Sciatic nerve (tissue), 2 donors: ENCODE data around the gene YEATS2. TPM values are rescaled to one million over a fixed set of nuclear protein-coding genes. Genes with fewer than 3 reads are reported as not detected.
"Not testable (repeated sequence)": the region's sequence is repeated elsewhere in the genome, so short reads cannot be mapped to it uniquely, and the experiment has no call there.

Experiments
- ATAC-seq: fragments of 200-7000 bp; cut with Tn5 transposase; one replicate; pipeline ENCODE4 v1.9.1; 2020; ENCODE audit warnings: mild to moderate bottlenecking, moderate library complexity
- DNase-seq: peaks from one replicate; pipeline ENCODE4 v3.0.0-alpha.2; 2020; ENCODE audit warnings: low spot score
- intact Hi-C: fragments of 100-400 bp; cut with DNase I; formaldehyde crosslinking; loops from one replicate; pipeline ENCODE4 v1.14.2; 2022
- total RNA-seq: library from RNA; stranded (reverse); fragmentation: NEBNext Ultra II Directional; extraction: Animal tissue kit (Norgen Biotek cat#: 25700); gene quantifications from one replicate; pipeline ENCODE4 v1.2.1, GENCODE V29; 2021
- donor health status: DM: no; HTN: no; CAD: no.
- donor health status: DM: no; HTN: no; CAD: no.

YEATS2 gene
- total RNA-seq, 1 donor from 2014 or later: 41.7 TPM

DNA sequence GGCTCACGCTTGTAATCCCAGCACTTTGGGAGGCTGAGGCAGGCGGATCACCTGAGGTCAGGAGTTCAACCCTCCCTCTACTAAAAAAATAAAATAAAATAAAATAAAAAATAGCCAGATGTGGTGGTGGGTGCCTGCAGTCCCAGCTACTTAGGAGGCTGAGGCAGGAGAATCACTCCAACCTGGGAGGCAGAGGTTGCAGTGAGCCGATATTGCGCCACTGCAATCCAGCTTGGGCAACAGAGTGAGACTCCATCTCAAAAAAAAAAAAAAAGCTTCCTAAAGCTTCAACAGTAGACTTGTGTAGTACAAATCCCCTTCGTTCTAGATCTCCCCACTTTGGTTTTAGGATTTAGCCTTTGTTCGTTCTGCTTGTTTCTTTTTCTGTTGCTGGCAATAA lies 6.3 kb downstream of the YEATS2 start:
- intact Hi-C loops, ATAC-seq, DNase-seq: not testable (repeated sequence)

DNA sequence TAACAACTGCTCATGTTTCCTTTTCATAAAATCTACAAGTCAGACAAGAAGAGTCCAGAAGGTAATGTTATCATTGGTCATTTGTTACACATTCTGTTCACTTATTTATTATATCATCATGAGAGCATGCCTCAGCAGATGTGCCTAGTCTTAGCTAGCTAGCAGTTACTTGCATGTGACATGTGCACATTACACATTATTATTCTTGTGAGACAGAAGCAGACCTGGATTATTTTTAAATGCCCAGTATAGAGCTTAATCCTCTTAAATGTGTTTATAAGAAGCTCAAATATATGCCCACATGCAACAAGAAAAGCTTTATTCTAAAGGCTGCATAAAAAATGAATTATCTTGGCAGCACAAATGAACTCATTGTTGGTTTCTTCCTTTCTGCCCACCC lies 12.6 kb downstream of the YEATS2 start:
- intact Hi-C loops: no loop called here
- ATAC-seq (no peak), DNase-seq (no peak)

DNA sequence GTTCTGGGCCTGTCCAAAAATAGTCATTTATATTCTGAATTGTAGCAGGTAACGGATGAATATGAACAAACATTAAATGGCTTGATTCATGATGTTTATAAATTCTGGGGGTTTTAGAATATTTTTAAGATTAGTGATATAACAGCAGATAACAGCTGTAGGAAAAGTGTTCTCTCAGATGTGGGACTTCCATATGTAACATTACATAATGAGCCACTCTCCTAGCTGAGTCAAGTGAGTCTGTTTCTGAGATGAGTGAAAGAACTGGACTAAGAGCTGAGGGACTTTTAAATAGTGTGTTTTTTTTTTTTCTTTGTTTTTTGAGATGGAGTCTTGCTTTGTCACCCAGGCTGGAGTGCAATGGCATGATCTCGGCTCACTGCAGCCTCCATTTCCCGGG lies 13.9 kb downstream of the YEATS2 start:
- DNase-seq (no peak), ATAC-seq (no peak)
- intact Hi-C loops: no loop called here

DNA sequence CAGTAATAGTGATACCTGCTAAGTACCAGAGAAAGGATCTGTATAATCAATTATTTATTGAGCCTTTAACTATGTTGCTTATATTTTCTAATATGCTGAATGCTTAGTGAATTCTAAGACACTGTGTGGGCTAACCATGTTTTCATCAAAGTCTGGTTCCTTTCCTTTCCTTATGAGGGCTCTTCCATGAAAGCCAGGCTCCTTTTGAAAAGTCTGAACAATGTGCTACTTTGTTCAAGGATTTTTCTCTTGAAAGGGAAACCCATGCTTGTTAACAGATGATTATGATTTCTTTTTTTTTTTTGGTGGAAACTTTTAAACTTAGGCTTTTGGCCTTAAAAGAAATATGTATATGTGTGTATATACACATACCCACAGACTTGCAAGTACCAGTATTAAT lies 17.0 kb downstream of the YEATS2 start:
- no peak for DNase-seq
- no peak for ATAC-seq
- intact Hi-C loops: no loop called here

DNA sequence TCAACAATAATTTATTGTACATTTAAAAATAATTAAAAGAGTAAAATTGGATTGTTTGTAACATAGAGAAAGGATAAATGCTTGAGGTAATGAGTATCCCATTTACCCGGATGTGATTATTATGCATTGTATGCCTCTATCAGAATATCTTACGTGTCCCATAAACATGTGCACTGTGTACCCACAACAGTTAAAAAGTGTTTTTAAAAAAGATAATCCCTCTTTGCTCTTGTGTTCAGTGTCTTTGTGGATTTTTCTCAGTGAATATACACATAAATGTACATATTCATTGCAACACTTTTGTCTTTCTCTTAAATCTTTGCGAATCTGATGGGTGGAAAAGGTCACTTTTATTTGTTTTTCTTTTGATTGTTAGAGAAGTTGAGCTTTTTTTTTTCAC lies 20.4 kb downstream of the YEATS2 start:
- DNase-seq (no peak), ATAC-seq (no peak)
- intact Hi-C loops: no loop called here

DNA sequence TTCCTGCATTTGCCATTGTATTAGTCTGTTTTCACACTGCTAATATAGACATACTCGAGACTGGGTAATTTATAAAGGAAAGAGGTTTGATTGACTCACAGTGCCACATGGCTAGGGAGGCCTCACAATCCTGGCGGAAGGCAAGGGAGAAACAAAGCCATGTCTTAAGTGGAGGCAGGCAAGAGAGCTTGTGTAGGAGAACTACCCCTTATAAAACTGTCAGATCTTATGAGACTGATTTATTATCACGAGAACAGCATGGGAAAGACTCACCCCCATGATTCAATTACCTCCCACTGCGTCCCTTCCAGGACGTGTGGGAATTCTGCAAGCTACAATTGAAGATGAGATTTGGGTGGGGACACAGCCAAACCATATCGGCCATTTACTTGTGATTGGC lies 27.8 kb downstream of the YEATS2 start:
- intact Hi-C loops: no loop called here
- ATAC-seq: no peak
- no peak for DNase-seq

DNA sequence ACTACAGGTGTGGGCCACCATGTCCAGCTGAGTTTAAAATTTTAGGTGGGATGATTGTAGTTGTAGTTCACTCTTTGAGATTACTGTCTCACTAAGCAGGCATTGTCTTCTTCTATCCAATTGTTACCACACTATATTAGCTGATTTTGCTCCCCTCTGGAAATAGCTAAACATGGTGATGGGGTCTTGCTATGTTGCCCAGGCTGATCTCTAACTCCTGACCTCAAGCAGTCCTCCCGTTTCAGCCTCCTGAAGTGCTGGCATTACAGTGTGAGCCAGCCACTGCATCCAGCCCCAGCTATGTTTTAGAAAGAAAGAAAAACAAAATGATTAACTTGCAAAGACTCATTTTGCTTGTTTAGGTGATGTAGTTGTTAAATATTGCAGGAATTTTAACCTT lies 30.6 kb downstream of the YEATS2 start:
- ATAC-seq (no peak), DNase-seq (no peak)
- intact Hi-C loops: no loop called here

DNA sequence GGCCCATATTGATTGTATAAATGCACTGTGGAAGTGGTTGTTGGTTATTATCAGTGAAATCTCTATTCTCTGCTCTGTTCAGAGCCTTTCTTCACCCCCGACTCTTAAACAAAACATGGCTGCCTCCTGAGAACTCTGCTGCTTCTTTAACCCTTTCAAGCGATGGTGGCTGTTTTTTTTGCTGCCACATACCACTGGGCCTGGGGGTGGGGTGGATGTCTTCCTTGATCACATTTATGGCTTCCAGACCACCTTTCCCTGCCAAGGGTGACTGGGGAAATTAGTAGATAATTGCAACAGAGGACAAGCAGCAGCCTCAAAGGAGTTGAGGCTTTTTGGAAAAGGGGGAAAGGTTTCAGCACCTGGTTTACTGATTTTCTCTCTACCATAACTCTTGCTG lies 32.8 kb downstream of the YEATS2 start:
- ATAC-seq (no peak), DNase-seq (no peak)
- intact Hi-C loops: no loop called here

DNA sequence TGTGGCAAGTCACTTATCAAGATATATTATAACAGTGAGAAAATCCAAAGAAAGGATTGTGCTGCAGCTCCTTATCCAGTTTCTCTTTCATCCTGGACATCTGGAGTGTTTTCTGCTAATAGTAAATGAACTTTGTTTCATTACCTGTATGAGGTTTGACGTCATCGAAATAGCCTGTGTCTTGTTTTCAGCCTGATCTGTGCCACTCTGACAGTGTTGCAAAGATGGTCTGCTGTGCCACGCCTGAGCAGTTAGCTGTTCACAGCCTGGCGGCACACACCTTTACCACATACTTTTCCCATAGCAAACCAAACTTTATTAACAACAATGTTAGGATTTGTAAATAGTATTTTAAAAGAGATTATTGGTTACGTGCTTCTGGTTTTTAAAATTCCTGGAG lies 34.0 kb downstream of the YEATS2 start:
- intact Hi-C loops: no loop called here
- DNase-seq: no peak
- ATAC-seq: no peak

DNA sequence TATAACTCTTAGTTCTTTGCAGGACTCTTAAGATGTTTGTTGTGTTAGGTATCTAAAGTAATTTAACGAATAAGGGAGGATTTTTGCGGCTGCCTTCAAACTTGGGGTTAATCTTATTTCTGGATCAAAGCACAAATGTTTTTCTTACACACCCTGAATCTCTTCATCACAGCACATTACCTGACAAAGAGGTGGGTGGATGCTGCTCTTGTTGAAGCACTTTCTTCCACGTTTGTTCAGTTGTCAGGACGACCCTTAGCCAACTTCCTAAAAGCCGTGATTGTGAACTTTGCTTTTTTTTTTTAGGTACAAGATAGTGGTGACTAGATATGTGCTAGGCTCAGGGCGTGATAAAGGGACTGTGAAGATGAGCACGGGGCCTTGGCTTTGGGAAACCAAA lies 36.0 kb downstream of the YEATS2 start:
- intact Hi-C loops: no loop called here
- no peak for DNase-seq
- ATAC-seq: no peak

DNA sequence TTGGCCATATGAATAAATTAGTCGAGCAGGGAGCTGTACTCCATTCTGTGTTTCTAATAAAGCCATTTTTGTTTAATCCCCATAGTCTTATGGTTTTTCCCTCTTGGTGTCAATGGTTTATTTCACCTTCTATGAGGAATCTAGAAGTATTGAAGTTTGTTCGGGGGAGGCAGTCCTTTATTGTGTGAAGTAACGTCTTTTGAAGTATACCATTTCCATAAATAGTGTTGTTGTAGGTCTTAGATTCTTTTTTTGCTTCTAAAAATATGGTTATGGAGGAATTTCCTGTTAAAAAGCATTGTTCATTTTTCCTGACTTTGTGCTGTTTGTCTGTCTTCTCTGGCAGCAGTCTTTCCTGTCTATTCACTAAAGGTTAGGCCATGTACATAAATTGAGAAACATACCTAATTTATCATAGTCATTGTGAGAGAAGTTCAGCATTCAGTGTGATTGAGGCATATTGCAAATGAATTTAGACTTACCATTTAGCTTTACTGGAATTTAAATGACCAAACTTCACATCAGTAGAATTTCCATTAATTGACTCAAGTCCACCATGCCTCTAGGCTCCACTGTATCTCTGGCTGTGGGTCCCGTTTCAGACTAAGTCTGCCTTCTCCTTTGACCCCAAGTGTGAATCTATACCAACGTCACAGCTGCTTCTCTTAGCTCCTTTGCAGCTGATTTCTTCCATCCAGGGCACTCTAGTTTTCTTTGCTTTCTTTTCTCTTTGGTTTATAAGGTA lies 37.3 kb downstream of the YEATS2 start:
- ATAC-seq: no peak

DNA sequence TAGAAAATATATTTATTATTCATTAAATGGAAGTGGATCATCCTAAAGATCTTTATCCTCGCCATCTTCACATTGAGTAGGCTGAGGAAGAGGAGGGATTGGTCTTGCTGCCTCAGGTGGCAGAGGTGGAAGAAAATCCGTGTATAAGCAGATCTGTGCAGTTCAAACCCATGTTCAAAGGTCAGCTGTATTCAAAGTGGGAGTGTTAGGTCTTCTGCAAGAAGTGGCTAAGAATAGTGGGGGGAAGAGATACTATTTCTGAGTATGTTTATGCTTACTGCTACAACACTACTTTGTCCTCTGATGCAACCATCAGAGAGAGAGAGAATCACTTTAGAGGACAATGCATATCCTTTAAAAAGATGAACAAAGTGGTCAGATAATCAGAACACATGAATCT lies 39.5 kb downstream of the YEATS2 start:
- DNase-seq (no peak), ATAC-seq (no peak)
- intact Hi-C loops: no loop called here

More for the DNA sequence above, 37.3 kb downstream of the YEATS2 start:
- DNase-seq: no peak
- intact Hi-C loops: no loop called here

DNA sequence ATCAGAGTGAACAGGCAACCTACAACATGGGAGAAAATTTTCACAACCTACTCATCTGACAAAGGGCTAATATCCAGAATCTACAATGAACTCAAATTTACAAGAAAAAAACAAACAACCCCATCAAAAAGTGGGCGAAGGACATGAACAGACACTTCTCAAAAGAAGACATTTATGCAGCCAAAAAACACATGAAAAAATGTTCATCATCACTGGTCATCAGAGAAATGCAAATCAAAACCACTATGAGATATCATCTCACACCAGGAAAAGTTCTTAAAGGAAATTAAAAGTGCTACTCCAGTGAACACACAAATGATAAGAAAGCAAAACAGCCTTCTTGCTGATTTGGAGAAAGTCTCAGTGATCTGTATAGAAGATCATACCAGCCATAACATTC lies 42.6 kb downstream of the YEATS2 start:
- ATAC-seq, intact Hi-C loops, DNase-seq: not testable (repeated sequence)

DNA sequence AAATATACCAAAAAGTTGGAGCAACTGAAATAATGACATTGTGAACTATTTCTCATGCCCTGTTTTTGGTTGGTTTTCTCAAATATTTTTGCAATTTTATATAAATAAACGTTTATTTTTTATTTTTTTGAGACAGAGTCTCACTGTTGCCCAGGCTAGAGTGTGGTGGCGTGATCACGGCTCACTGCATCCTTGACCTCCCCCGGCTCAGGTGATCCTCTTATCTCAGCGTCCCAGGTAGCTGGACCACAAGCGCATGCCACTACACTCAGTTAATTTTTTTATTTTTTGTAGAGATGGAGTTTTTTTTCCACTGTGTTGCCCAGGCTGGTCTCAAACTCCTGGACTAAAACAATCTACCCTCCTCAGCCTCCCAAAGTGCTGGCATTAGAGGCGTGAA lies 45.6 kb downstream of the YEATS2 start:
- ATAC-seq: no peak
- intact Hi-C loops: no loop called here
- no peak for DNase-seq

DNA sequence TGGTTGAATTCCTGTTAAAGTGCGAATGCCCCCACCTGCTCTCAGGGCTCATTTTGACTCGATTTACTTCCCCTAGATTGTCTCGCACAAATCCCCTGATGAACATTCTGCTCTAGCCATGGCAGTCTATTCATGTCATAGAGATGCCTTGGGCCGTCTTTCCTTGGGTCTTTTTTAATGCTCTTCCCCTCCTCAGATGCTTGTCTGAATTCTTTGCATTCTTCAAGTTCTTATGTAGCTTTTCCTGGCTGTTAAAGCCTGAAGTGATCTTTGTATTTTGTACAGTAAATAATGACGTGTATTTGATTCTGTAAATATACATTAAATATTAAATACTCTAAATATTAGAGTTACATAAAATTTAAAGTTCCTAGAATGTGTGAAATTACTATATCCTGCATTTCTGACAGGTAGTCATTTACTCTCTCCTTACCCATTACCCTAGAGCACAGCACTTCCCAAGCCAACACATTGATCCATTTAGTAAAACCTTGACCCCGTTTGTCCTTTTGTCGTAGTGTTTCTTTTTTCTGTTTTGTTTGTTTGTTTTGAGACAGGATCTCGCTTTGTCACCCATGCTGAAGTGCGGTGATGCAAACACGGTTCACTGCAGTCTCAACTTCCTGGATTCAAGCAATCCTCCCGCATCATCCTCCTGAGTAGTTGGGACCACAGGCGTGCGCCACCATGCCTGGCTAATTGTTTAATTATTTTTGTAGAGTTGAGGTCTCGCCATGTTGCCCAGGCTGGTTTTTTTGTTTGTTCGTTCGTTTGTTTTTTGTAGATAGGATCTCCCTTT lies 47.9 kb downstream of the YEATS2 start:
- intact Hi-C loops: no loop called here

DNA sequence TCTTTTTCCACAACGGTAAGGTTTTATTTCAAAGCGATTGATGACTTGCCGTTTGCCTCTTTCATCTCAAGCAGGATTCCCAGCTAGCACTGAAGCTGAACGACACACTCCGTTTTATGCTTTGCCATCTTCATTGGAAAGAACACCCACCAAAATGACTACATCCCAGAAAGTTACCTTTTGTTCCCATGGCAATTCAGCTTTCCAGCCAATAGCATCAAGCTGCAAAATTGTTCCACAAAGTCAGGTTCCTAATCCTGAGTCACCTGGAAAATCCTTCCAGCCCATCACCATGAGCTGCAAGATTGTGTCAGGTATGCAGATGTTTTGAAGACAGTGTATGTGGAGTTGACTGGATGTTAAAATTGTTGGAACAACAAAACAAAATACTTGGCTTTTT lies 56.5 kb downstream of the YEATS2 start:
- intact Hi-C loops: no loop called here
- DNase-seq (no peak), ATAC-seq (no peak)

More for the DNA sequence above, 47.9 kb downstream of the YEATS2 start:
- ATAC-seq (no peak), DNase-seq (no peak)

DNA sequence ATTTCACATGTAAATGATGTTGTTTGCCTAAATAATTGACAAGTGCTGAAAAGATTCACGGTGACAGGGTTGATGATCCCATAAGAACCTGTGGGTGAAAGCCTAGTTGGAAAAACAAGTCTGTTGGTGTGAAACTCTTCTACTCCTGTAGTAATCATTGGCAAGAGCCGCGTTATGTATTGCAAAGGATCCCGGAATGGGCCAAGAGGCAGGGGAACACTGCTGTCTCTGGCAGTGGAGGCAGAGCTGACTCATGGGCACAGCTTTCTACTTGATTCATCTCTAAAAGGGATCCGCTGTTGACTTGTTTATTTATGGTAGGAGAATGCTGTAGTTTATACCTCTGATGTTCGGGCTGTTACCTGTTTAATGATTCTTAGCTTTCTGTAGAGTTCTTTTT lies 64.7 kb downstream of the YEATS2 start:
- DNase-seq: no peak
- intact Hi-C loops: no loop called here
- ATAC-seq: no peak

DNA sequence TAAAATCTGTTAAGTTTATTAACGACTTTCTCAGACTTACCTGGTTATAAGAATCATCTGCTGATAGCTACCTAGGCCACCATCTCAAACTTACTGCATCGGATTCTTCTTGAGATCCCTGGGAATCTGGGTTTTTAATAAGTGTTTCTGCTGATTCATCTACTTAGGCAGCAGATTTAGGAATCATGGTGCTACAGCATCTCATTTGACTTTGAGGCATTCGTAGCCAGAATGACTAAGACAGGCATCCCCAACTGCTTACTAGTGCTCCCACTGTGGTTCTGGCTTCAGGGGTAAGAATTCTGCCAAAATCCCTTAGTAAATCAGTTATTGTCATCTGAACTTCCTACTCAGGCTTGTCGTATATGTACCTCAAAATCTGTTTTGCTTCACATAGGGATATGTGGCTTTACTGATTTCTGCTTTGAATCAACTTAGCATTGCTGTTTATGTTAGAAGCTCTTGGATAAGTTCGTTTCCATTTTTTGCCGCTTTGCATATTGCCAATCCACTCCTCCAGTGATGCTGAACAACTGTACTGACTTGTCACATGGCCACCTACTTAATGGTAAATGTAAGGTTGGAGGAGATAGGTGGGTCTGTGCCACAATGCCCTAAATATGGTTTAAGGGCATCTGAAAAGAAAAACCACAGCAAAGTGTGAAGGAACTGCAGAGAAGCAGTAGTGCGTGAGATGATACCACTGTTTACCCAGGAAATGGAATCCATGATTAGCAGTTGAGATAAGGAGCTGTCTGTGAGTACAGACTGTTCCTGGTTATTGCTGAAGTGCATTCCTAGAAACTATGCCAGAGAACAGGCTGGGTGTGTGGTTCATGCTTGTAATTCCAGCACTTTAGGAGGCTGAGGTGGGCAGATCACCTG lies 67.5 kb downstream of the YEATS2 start:
- DNase-seq (no peak), ATAC-seq (no peak)
- intact Hi-C loops: loop anchor here (5.0 kb wide), 1 partner anchor 298 kb away; no protein-coding TSS in a partner anchor

DNA sequence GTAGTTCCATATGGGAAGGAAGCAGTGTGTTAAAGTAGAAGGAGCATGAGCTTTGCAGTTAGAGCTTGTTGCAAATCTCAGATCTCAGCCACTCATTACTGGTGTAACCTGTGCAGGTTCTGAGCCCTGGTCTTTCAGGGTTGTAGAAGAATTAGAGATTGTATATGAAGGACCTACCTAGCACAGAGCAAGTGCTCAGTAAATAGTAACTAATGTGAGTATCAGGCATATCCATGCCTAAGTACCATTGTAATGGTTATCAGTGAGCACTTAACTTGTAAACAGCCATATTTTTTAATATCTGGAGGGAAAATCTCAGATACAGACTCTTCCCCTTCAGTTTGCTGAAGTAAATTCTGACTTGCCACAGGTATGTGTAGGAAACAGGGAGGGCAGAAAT lies 68.5 kb downstream of the YEATS2 start:
- ATAC-seq (no peak), DNase-seq (no peak)
- intact Hi-C loops: loop anchor here (5.0 kb wide), 1 partner anchor 299 kb away; no protein-coding TSS in a partner anchor
